Urothelium cell line (cell line): Measurements from ENCODE around the gene PLEKHA7.
A peak's percentile ranks its signal among the peaks of the same experiment; 100 is the strongest.

Experiments used
- DNase-seq: peaks from one replicate; pipeline ENCODE4 v3.0.0; 2011; ENCODE audit warnings: low spot score, mixed read lengths
- FAIRE-seq: peaks from 2 replicates; lab custom pipeline; 2011; peaks lifted over from hg19 to GRCh38; lab: Jason Lieb, UNC

PLEKHA7 gene

DNA sequence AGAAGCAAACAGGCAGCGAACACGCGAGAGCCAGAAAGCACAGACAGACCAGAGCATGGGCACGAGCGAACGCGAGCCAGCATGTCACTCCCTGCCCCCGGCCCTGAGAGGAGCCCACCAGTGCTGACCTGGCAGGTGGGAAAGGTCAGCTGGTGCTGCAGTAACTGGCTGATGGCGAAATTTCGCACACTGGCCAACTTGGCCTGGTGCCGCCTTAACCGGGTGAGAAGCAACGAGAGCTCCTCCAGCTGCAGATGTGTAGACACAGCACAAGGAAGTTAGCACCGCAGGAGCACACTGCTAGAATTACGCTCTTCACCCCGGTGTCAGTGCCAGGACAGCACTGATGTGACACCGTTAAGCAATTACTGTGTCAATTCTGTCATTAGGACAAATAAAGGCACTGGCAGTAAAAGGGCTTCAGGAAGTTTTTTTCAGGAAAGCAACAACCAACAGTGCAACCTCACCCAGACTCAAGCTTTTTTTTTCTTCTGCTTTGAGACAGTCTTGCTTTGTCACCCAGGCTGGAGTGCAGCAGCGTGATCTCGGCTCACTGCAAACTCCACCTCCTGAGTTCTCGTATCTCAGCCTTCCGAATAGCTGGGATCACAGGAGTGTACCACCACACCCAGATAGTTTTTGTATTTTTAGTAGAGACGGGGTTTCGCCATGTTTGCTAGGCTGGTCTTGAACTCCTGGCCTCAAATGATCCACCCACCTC, 199.0 kb downstream of the PLEKHA7 start:
- no peak for FAIRE-seq
- DNase-seq: no peak

- DNase-seq: no peak
- FAIRE-seq: no peak
These were observed 199.7 kb downstream of the PLEKHA7 start for GRCh38 chr11:16814410-16815046.

DNA sequence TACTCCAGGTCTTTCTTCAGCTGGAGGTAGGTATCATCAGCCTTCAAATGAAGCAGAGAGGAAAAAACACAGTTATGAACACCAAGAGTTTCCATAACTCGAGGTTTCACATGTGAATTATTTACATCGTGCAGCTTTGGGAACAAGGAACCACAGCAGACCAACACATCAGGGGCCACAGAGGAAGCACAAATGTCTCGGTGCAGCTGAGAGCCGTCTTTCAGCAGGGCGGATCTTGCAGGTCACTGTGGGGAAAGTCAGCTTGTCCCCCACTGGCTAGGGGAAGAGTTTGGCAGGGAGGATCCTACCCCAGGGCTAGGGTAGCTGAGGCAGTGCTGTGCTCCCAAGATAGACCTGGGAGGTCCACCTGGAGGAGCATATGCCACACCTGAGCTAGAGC, 201.1 kb downstream of the PLEKHA7 start:
- no peak for FAIRE-seq

DNA sequence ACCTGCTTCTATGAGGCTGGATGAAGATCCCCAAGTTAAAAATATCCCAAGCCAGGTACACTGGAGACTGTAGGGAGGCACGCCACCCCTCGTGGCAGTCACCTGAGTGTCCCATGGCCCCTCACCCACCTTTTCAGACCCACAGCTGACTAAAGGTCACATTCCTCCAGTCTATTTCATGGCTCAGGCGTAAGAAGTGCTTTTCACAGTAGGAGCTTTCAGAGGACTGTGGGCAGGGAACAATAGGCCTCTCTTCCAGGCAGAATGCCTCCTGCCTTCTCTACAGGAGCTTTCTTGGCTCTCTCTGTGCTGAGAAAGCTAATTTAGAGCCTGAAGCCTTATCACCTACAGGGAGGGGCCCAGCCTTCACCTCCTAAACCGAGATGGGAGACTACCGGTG, 201.9 kb downstream of the PLEKHA7 start:
- FAIRE-seq (no peak), DNase-seq (no peak)

More for the DNA sequence above, 201.1 kb downstream of the PLEKHA7 start:
- no peak for DNase-seq

DNA sequence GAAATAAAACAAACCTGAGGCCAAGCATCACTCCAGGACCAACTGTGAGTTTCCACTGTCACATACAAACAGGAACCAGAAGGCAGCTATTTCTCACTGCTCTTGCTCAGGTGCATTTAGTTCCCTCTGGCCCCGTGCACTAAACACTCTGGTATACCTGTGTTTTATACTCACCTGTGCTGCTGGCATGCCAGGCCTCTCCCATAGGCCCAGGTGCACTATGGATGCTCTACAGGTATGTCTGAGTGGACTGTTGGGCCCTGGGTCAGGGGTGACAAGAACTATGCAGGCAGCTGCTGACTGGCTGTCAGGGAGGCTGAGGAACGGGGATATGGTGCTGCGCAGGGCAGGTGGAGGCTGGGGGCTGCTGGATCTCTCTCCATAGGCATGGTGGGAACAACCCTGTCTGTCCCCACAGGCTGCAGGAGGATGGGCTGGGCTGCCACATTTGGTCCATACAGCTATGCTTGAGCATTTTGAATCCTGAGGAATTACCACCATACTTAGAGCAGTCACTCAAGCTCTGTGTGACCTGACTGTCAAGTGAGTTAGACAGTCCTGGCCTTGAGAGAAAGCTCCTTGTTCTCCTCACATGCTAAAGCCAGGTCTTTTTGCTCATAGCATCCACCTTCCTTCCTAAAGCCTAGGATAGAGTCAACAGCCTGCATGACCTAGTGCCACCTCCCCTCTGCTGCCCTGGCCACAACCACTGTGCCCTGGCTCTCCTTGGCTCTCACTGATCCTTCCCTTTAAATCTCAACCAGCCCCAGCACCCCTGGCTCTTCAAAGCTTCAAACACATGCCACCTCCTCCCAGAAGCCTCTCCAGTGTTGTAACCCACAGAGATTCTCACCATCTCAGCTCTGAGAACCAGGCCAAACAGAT, 202.8 kb downstream of the PLEKHA7 start:
- FAIRE-seq (no peak), DNase-seq (no peak)

DNA sequence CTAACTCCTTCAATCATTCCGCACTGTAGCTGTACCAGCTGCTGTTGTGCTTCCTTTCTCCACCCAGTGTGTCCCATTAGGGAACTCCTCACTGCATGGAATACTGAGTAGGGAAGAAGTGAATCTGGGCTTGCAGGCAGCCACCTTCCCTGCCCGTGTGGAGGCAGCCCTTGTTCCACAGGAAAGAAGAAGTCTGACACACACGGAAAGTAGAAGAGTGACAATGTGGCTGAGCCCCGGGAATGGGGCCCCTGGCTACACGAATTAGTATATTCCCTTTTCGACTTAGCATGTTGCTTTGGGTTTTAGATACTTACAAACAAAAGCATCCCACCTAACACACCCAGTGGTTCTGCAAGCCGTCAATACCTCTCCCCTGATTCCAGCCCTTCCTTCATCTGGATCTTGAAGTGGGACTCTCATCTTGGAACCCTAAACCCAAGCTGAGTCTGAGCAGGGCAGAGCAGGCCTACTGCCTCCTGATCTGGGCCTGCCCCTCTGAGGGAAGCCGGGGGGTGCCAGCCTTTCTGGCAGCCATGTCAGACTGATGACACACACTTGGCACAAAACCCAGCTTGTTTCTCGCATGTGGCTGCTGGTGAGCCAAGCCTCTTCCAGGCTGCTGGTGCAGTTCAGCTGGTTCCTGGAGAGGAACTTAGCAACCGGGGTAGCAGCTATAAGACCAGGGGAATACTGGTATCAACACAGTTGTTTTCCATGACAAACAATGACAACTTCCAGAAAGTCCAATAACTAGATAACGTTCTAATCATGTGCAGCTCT, 204.1 kb downstream of the PLEKHA7 start:
- FAIRE-seq: peak; percentile 5
- DNase-seq: no peak

GRCh38 chr11:16807306-16807705, 206.9 kb downstream of the PLEKHA7 start:
- FAIRE-seq: no peak
- DNase-seq: no peak

DNA sequence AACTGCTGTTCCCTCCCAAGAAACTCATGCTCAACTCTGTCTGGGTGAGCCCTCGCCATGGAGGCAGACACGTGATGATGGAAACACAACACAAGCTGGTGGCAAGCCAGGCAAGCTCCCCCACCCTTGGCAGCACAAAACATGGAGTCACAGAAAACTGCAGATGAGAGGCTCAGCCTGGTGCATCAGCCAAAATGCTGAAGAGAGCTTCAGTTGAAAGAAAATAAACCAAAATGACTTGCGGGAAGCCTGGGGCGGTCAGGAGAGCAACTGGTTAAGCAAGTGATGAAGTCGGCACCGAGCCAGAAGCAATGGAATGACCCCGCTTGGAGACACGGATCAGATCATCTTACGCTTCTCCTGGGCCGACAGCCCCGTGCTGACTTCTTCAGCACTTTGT, 207.4 kb downstream of the PLEKHA7 start:
- DNase-seq (no peak), FAIRE-seq (no peak)

- FAIRE-seq: no peak
- no peak for DNase-seq
These were observed 208.3 kb downstream of the PLEKHA7 start for GRCh38 chr11:16805938-16806337.

GRCh38 chr11:16804104-16804947, 209.9 kb downstream of the PLEKHA7 start:
- DNase-seq: no peak
- FAIRE-seq: no peak

DNA sequence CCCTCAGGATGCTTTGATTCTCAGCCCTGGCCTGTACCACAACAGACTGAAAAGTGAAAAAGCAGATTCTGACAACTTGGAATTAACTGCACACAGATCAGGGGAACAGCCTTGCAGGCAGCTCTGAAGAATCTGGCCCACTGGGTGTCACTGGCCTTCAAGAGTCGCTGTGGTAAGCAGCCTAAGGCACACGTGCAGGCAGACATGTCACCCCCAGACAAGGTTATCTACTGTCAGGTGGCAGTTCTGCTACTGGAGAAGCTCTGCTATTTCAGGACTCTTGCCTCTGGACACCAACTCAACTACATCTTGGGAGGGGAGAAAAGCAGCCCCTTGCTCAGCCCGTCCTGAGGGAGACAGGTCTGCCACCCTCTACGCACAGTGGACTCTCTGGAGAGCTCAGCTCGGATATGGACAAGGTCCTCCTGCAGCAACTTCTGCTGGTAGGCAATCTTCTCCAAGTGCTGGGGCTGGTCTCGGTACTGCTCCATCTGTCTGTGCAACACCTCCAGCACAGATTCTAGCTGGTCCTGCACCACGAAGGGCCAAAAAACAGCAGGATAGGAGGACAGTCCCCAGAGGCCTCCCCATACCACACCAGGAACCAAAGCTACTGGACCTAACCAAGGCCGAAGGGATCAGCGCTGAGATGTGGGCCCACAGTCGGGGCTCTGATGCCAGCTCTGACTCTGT, 212.8 kb downstream of the PLEKHA7 start:
- no peak for DNase-seq
- FAIRE-seq: no peak

GRCh38 chr11:16800382-16800781, 213.8 kb downstream of the PLEKHA7 start:
- DNase-seq (no peak), FAIRE-seq (no peak)

DNA sequence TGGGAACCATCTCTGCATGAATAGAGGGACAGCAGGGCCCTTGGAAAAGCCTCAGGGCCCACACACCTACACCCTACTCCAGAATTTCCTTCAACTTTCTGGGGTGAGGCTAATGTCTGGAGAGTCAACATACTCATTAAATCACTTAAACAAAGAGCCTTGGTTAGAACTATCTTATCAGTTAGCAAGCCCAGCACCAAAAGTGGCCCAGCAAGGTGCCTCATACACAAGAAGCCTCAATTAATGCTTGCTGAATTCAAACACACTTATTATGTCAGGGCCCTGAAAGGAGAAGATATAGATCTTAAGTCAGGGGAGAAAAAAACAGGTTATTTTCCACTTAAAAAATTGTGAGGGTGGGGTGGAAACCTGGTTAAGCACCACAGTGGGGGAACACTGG, 214.3 kb downstream of the PLEKHA7 start:
- DNase-seq (no peak), FAIRE-seq (no peak)

DNA sequence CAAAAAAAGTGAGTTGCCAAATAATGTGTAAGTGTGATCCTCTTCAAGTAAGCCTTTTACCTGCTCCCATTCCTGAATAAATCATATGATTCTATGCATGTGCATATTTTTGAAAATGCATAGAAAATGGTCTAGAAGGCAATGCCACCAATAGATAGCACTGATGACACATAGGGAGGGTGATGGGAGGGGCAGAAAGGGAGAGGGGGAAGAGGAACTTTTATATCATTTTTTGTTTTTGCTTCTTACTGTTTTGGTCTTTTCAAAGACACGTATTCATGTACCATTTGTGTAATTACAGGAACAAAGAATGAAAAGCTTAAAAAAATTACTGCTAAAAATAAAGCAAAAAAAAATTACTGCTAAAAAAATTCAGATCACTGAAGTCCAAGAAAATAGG, 215.0 kb downstream of the PLEKHA7 start:
- DNase-seq (no peak), FAIRE-seq (no peak)

- FAIRE-seq (no peak), DNase-seq (no peak)
These were observed 216.4 kb downstream of the PLEKHA7 start for GRCh38 chr11:16797776-16798175.

GRCh38 chr11:16796311-16796710, 217.9 kb downstream of the PLEKHA7 start:
- no peak for FAIRE-seq
- no peak for DNase-seq

DNA sequence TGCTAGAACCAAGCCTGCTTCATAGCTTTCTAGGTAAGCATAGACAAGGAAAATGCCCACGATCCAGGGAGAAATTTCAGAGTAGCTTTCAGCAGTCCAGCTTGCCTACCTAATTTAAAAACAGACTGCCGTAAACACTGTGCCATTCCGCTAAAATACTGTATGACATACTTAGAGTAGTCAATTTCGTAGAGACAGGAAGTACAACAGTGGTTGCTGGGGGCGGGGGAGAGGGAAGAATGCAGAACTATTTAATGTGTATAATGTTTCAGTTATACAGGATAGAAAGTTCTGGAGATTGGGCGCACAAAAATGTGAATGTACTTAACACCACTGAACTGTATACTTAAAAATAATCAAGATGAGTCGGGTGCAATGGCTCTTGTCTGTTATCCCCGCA, 219.1 kb downstream of the PLEKHA7 start:
- DNase-seq: no peak
- no peak for FAIRE-seq

GRCh38 chr11:16794047-16794818, 220.0 kb downstream of the PLEKHA7 start:
- no peak for DNase-seq
- FAIRE-seq: no peak

DNA sequence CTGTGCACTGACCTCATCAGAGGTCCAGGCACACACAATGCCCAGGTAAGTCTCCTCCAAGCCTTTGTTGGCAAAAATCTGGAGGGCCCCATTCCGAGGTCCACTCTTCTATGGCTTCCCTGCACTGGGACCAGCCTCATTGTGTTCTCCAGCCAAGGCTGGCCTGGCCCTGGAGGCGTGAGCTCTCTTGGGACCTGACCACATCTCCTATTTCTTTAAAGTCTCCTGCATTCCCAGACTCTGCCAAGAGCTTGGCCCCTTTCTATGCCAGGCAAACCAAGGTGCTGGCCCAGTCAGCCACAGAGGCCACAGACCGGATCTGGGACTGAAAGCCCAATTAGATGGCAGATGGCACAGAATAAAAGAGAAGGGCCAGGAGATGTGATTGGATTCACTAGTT, 220.7 kb downstream of the PLEKHA7 start:
- FAIRE-seq (no peak), DNase-seq (no peak)
